Spinal cord (tissue), 10 donors: ENCODE measurements around the gene FLNB. TPM values are rescaled to one million over a fixed set of nuclear protein-coding genes. Genes with fewer than 3 reads are reported as not detected.

Source experiments
- DNase-seq, 6 donors: peaks; one replicate each; pipeline versions ENCODE4 v3.0.0 to v3.0.0-alpha.2; 2013 to 2015; ENCODE audit warnings: low spot score in 6 of 6, low read depth in 4 of 6
- H3K27ac ChIP-seq: one replicate; pipeline ENCODE4 v1.5.1; 2013; ENCODE audit warnings: low read depth, low read length, control low read depth
- H3K27me3 ChIP-seq: one replicate; pipeline ENCODE4 v1.6.1; 2013; ENCODE audit warnings: low read length; ENCODE audit not compliant: control insufficient read depth, insufficient read depth
- H3K36me3 ChIP-seq: one replicate; pipeline ENCODE4 v1.6.1; 2013; ENCODE audit warnings: low read length; ENCODE audit not compliant: control insufficient read depth, insufficient read depth
- H3K4me1 ChIP-seq: one replicate; pipeline ENCODE4 v1.6.1; 2013; ENCODE audit warnings: low read length; ENCODE audit not compliant: control insufficient read depth, insufficient read depth
- H3K4me3 ChIP-seq: one replicate; pipeline ENCODE4 v1.5.1; 2013; ENCODE audit warnings: low read depth, low read length, control low read depth
- H3K9me3 ChIP-seq: one replicate; pipeline ENCODE4 v1.6.1; 2013; ENCODE audit warnings: low read length; ENCODE audit not compliant: control insufficient read depth, insufficient read depth
- WGBS: methylation state at CpG from one replicate; pipeline ENCODE4 v1.1.5; 2013; ENCODE audit warnings: missing lambda C conversion rate; ENCODE audit not compliant: insufficient coverage; 5-methylcytosine and 5-hydroxymethylcytosine counted together
- polyA plus RNA-seq, 2 donors: library from polyadenylated mRNA; unstranded; fragments of 120-200 nt; gene quantifications; one replicate each; pipeline ENCODE4 v1.2.1, GENCODE V29; 2013; ENCODE audit not compliant: insufficient read length in 2 of 2
- total RNA-seq, 2 donors: library from RNA; depleted of rRNA in 1 of 2; stranded (reverse); fragments of 120-200 nt in 1 of 2; fragments of >200 nt in 1 of 2; gene quantifications; one replicate each; pipeline versions ENCODE4 v1.2.3 to v1.2.4, GENCODE V29; 2013 to 2014
- donor health status: healthy.

FLNB gene
- total and polyA plus RNA-seq, 4 donors, result 46.1 to 251 (median 74.7) TPM

DNA sequence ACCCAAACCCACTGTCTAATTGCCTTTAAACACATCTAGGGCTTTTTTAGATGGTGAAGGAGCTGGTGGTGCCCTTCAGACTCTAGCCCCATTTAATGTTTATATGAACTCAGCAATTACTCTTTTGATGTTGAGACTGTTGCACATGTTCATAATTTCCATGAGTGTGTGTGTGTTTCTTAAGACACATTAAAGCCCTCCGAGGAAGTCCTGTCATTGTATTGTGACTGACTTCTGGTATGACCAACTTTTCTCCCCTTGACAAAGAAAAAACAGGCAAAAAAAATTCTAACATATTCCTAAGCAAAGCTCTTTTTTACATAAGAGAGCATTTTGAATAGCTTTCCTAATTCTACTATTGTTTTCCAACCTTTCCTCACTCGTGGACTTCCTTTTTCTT lies 91.6 kb downstream of the FLNB start:
- no CpG with 5 or more reads among the region's 2 CpGs for WGBS

GRCh38 chr3:58101499-58102389 lies 93.5 kb downstream of the FLNB start:
- 52% methylated on average over 13 of the region's 13 CpGs for WGBS
- Histone ChIP-seq H3K27me3 (no peaks in the 10 kb centered on the region), H3K36me3 (peaks cover 27% of the 10 kb centered on the region), H3K27ac (no peak overlapping the region), H3K4me3 (no peak overlapping the region), H3K4me1 (peaks cover 20% of the 10 kb centered on the region), H3K9me3 (no peaks in the 10 kb centered on the region)
- peak in 3 of 6 donors; percentile 33 to 73 (median 35) for DNase-seq

More for the DNA sequence above, 91.6 kb downstream of the FLNB start:
- DNase-seq, result no peak
- no peaks in the 10 kb centered on the region for H3K9me3 ChIP-seq
- H3K27ac ChIP-seq, result peak overlapping the region; percentile 2
- no peak overlapping the region for H3K4me3 ChIP-seq
- peaks cover 25% of the 10 kb centered on the region for H3K36me3 ChIP-seq
- H3K4me1 ChIP-seq, result peaks cover 16% of the 10 kb centered on the region
- no peaks in the 10 kb centered on the region for H3K27me3 ChIP-seq

DNA sequence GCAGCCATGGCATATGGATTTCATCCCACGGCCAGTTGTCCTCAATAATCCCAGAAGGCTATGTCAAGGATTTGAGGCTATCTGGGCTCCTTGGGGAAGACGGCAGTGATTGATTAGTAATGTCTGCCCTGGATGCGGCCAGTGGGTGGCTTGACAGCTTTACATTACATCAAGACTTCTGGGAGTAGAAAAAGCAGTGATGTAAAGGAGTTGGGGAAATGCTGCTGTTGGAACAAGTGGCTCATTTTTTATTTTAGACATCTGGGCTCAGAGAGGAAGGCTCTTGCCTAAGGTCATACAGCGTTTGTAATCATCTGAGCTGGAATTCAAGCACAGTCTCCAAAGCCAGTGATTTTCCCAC lies 94.1 kb downstream of the FLNB start:
- H3K9me3 ChIP-seq, result no peaks in the 10 kb centered on the region
- H3K4me3 ChIP-seq, result no peak overlapping the region
- 92% methylated on average over 2 of the region's 4 CpGs for WGBS
- no peaks in the 10 kb centered on the region for H3K27me3 ChIP-seq
- peaks cover 20% of the 10 kb centered on the region for H3K4me1 ChIP-seq
- no peak for DNase-seq
- H3K36me3 ChIP-seq, result peaks cover 28% of the 10 kb centered on the region
- no peak overlapping the region for H3K27ac ChIP-seq

DNA sequence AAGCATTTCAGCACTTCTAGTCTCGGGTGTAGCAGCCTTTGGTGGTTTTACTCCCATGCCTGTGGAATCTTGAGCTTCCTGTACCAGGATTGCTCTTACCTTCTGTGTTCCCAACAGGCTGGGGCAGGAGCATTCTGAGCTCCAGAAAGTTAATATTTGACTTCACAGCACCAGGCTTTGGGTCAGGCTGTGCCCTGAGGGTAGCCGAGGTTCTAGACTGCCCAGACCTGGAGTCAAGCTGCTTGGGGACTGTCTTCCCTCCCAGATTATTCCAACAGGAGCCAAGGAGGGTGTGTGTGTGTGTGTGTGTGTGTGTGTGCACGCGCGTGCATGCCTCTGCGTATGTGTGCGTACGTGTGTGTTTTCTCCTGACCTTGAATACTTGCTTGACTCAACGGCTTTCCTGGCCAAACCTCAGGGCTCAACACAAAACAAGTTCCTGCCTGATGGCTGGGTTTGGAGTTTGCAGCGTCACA lies 94.8 kb downstream of the FLNB start:
- 96% methylated on average over 6 of the region's 10 CpGs for WGBS
- no peaks in the 10 kb centered on the region for H3K27me3 ChIP-seq
- no peak overlapping the region for H3K27ac ChIP-seq
- H3K36me3 ChIP-seq, result peaks cover 31% of the 10 kb centered on the region
- no peaks in the 10 kb centered on the region for H3K9me3 ChIP-seq
- DNase-seq, result no peak
- peaks cover 20% of the 10 kb centered on the region for H3K4me1 ChIP-seq
- no peak overlapping the region for H3K4me3 ChIP-seq

DNA sequence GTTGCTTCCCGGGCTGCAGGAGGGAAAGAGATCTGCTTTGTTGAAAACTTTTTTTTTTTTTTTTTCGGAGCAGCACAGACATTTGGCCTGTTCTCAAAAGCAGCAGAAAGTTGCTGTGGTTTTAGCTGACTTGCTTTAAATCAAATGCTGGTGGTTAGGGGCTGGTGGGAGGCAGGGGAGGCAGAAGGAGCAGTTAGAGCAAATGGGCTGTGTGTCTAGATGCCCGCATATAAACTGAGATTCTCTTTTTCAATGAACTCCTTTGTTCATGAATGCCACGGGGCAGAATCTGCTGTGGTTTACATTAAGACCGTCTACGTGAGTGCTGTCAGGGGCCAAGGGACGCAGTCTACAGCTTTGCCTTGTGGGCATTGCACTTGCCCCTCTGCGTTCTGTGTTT lies 95.9 kb downstream of the FLNB start:
- DNase-seq, result peak in 2 of 6 donors; percentile 27 to 44
- H3K27me3 ChIP-seq, result no peaks in the 10 kb centered on the region
- peaks cover 20% of the 10 kb centered on the region for H3K4me1 ChIP-seq
- H3K36me3 ChIP-seq, result peaks cover 26% of the 10 kb centered on the region
- 58% methylated on average over 6 of the region's 8 CpGs for WGBS
- no peak overlapping the region for H3K4me3 ChIP-seq
- no peak overlapping the region for H3K27ac ChIP-seq
- H3K9me3 ChIP-seq, result no peaks in the 10 kb centered on the region

GRCh38 chr3:58104712-58105111 lies 96.5 kb downstream of the FLNB start:
- H3K27me3 ChIP-seq, result no peaks in the 10 kb centered on the region
- H3K9me3 ChIP-seq, result no peaks in the 10 kb centered on the region
- H3K4me1 ChIP-seq, result peaks cover 20% of the 10 kb centered on the region
- no peak overlapping the region for H3K4me3 ChIP-seq
- WGBS, result 100% methylated on average over 1 of the region's 2 CpGs
- DNase-seq, result no peak
- H3K27ac ChIP-seq, result no peak overlapping the region
- peaks cover 26% of the 10 kb centered on the region for H3K36me3 ChIP-seq

DNA sequence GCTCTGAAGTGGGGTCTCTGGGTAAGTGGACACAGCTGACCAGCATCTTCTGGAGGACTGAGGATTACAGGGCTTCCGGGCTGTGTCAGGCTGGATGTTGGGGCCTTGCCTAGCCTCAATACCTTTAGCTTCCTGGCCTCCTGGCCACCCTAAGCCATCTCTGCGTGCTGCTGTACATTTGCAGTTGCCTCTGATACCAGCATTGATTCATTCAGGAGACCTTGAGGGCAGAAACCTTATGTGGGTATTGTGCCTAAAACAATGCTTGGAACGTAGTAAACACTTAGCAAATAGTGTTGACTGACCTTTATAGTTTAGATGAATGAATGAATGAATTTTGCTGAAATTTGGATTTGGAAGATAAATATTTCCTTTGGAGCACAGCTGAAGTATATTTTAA lies 97.0 kb downstream of the FLNB start:
- H3K4me3 ChIP-seq, result no peak overlapping the region
- WGBS, result 100% methylated on average over 2 of the region's 3 CpGs
- H3K27ac ChIP-seq, result no peak overlapping the region
- H3K27me3 ChIP-seq, result no peaks in the 10 kb centered on the region
- no peaks in the 10 kb centered on the region for H3K9me3 ChIP-seq
- H3K4me1 ChIP-seq, result peaks cover 20% of the 10 kb centered on the region
- no peak for DNase-seq
- H3K36me3 ChIP-seq, result peaks cover 28% of the 10 kb centered on the region

- Histone ChIP-seq H3K36me3 (peaks cover 28% of the 10 kb centered on the region), H3K27ac (no peak overlapping the region), H3K4me1 (peaks cover 20% of the 10 kb centered on the region), H3K4me3 (no peak overlapping the region), H3K9me3 (no peaks in the 10 kb centered on the region), H3K27me3 (no peaks in the 10 kb centered on the region)
- WGBS, result no CpG with 5 or more reads among the region's 2 CpGs
- no peak for DNase-seq
Measured at GRCh38 chr3:58106061-58106460, 97.8 kb downstream of the FLNB start.

- no peak overlapping the region for H3K27ac ChIP-seq
- WGBS, result 96% methylated on average over 8 of the region's 8 CpGs
- H3K36me3 ChIP-seq, result peaks cover 29% of the 10 kb centered on the region
Measured at GRCh38 chr3:58106640-58107039, 98.4 kb downstream of the FLNB start.

GRCh38 chr3:58107597-58107996 lies 99.4 kb downstream of the FLNB start:
- Histone ChIP-seq H3K27me3 (no peaks in the 10 kb centered on the region), H3K27ac (no peak overlapping the region), H3K4me1 (peaks cover 15% of the 10 kb centered on the region), H3K4me3 (no peak overlapping the region), H3K9me3 (no peaks in the 10 kb centered on the region), H3K36me3 (peaks cover 32% of the 10 kb centered on the region)
- no peak for DNase-seq
- 89% methylated on average over 6 of the region's 6 CpGs for WGBS

More at GRCh38 chr3:58106640-58107039, 98.4 kb downstream of the FLNB start:
- Histone ChIP-seq H3K9me3 (no peaks in the 10 kb centered on the region), H3K4me3 (no peak overlapping the region), H3K4me1 (peaks cover 20% of the 10 kb centered on the region), H3K27me3 (no peaks in the 10 kb centered on the region)
- DNase-seq, result no peak
